Motor neuron (in vitro differentiated cells): ENCODE measurements around the gene WDR38. TPM values are rescaled to one million over a fixed set of nuclear protein-coding genes. Genes with fewer than 3 reads are reported as not detected.

Experiments
- ATAC-seq, 8 experiments: fragments of 200-7000 bp; cut with Tn5 transposase; replicated peaks in 6 of 8; 2 replicates each; pipeline ENCODE4 v1.8.0; 2021; ENCODE audit warnings: mild to moderate bottlenecking in 8 of 8, moderate library complexity in 8 of 8
- H3K27ac ChIP-seq, 2 donors: fragments of 250-450 bp; sonication (Bioruptor Pico); 2 replicates each; pipeline ENCODE4 v1.9.0; 2021; ENCODE audit warnings: antibody characterized with exemption in 2 of 2, mild to moderate bottlenecking in 2 of 2, moderate library complexity in 1 of 2
- H3K4me1 ChIP-seq, 2 donors: fragments of 250-450 bp; sonication (Bioruptor Pico); replicated peaks in 1 of 2; 2 replicates each; pipeline ENCODE4 v1.6.1; 2021; ENCODE audit warnings: antibody characterized with exemption in 2 of 2, mild to moderate bottlenecking in 2 of 2, moderate library complexity in 1 of 2
- H3K4me3 ChIP-seq, 5 donors: fragments of 250-450 bp; sonication (Bioruptor Pico); 2 replicates each; pipeline ENCODE4 v1.9.0; 2021; ENCODE audit warnings: antibody characterized with exemption in 5 of 5, mild to moderate bottlenecking in 5 of 5, moderate library complexity in 4 of 5
- whole genome bisulfite sequencing, 10 experiments: fragments of 450-650 bp; shearing (Covaris generic); methylation state at CpG; one replicate each; pipeline ENCODE4 v1.0.0; 2022; 5-methylcytosine and 5-hydroxymethylcytosine counted together
- in situ Hi-C, 9 experiments: fragments of 400-800 bp; cut with MboI; loops; one replicate each; pipeline ENCODE4 v1.15.0; 2021; ENCODE audit warnings: low sequenced_read_pairs in 9 of 9, low pct_unique_long_range_greater_than_20kb in 2 of 9; ENCODE audit not compliant: unreplicated experiment in 9 of 9
- total RNA-seq, 8 experiments: library from RNA; unstranded; fragments of 300-600 nt; gene quantifications; 2 replicates each; pipeline versions ENCODE4 v1.2.3 to v1.2.4, GENCODE V29; 2022

WDR38 gene
- total RNA-seq, 8 experiments from 2014 or later = 0.33 to 11.5 (median 0.50) TPM; not detected in 1

DNA sequence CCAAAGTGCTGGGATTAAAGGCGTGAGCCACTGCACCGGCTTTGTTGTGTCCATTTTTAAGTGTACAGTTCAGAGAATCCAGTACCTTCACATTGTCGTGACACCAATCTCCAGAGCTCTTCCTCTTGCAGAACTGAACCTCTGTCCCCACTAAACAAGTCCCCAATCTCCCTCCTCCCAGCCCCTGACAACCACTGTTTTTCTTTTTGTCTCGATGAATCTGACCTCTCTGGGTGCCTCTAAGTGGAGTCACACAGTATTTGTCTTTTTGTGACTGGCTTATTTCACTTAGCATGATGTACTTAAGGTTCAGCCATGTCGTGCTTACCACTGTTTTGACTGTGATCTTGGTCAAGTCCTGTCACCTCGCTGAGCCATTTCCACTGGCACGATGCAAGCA lies 1.6 kb downstream of the WDR38 start:
- ATAC-seq = no peak
- no peak overlapping the region for H3K4me3 ChIP-seq
- peaks cover under 1 to 9% of the 10 kb centered on the region in 2 donors for H3K4me1 ChIP-seq
- 29 to 80% (median 58%) methylated on average over 1 to 5 of the region's 7 CpGs; no CpG with 5 or more reads in 3 of the 10 experiments for WGBS, 10 experiments
- in situ Hi-C loops = loop anchor here in 5 of 9 experiments (5.0 to 25.0 kb wide), 3 partner anchors 80 to 93 kb away; partner anchors contain the start of genes NR6A1 (in 5 of the 5) and OLFML2A (in 2 of the 5)
- H3K27ac ChIP-seq = peak overlapping the region in 1 of 2 donors; percentile 7

GRCh38 chr9:124855566-124855943 lies 2.3 kb downstream of the WDR38 start:
- WGBS, 10 experiments = 92% methylated on average over 9 of the region's 18 CpGs; no CpG with 5 or more reads in 9 of the 10 experiments
- no peak for ATAC-seq

GRCh38 chr9:124855944-124856765 lies 2.9 kb downstream of the WDR38 start:
- in situ Hi-C loops = loop anchor here in 3 of 9 experiments (10.0 to 25.0 kb wide), 2 partner anchors 81 to 94 kb away; partner anchors contain the start of genes NR6A1 (in 3 of the 3) and OLFML2A (in 2 of the 3)
- no peak overlapping the region for H3K4me3 ChIP-seq
- ATAC-seq = peak in 5 of 8 experiments; percentile 1 to 10 (median 4)
- 56 to 80% (median 56%) methylated on average over 2 to 4 of the region's 16 CpGs; no CpG with 5 or more reads in 7 of the 10 experiments for WGBS, 10 experiments
- H3K4me1 ChIP-seq = peaks cover 10 to 15% of the 10 kb centered on the region in 2 donors
- H3K27ac ChIP-seq = no peak overlapping the region

More at GRCh38 chr9:124855566-124855943, 2.3 kb downstream of the WDR38 start:
- in situ Hi-C loops = loop anchor here in 3 of 9 experiments (10.0 to 25.0 kb wide), 2 partner anchors 81 to 93 kb away; partner anchors contain the start of genes NR6A1 (in 3 of the 3) and OLFML2A (in 2 of the 3)
- Histone ChIP-seq H3K27ac (no peak overlapping the region), H3K4me1 (peaks cover 8 to 10% of the 10 kb centered on the region in 2 donors), H3K4me3 (no peak overlapping the region)

GRCh38 chr9:124857533-124858162 lies 4.4 kb downstream of the WDR38 start:
- no peak overlapping the region for H3K4me3 ChIP-seq
- in situ Hi-C loops = loop anchor here in 3 of 9 experiments (10.0 to 25.0 kb wide), 2 partner anchors 83 to 95 kb away; partner anchors contain the start of genes NR6A1 (in 3 of the 3) and OLFML2A (in 2 of the 3)
- WGBS, 10 experiments = 75 to 100% (median 85%) methylated on average over 1 to 11 of the region's 24 CpGs; no CpG with 5 or more reads in 7 of the 10 experiments
- ATAC-seq = no peak
- no peak overlapping the region for H3K27ac ChIP-seq
- H3K4me1 ChIP-seq = peaks cover 12 to 13% of the 10 kb centered on the region in 2 donors

- ATAC-seq = no peak
- WGBS, 10 experiments = 20 to 100% (median 80%) methylated on average over 1 to 7 of the region's 9 CpGs; no CpG with 5 or more reads in 4 of the 10 experiments
- no peak overlapping the region for H3K4me3 ChIP-seq
- peaks cover 9 to 15% of the 10 kb centered on the region in 2 donors for H3K4me1 ChIP-seq
- H3K27ac ChIP-seq = no peak overlapping the region
- in situ Hi-C loops = loop anchor here in 3 of 9 experiments (10.0 to 25.0 kb wide), 2 partner anchors 84 to 96 kb away; partner anchors contain the start of genes NR6A1 (in 3 of the 3) and OLFML2A (in 2 of the 3)
Measured at GRCh38 chr9:124858330-124859046, 5.2 kb downstream of the WDR38 start.

DNA sequence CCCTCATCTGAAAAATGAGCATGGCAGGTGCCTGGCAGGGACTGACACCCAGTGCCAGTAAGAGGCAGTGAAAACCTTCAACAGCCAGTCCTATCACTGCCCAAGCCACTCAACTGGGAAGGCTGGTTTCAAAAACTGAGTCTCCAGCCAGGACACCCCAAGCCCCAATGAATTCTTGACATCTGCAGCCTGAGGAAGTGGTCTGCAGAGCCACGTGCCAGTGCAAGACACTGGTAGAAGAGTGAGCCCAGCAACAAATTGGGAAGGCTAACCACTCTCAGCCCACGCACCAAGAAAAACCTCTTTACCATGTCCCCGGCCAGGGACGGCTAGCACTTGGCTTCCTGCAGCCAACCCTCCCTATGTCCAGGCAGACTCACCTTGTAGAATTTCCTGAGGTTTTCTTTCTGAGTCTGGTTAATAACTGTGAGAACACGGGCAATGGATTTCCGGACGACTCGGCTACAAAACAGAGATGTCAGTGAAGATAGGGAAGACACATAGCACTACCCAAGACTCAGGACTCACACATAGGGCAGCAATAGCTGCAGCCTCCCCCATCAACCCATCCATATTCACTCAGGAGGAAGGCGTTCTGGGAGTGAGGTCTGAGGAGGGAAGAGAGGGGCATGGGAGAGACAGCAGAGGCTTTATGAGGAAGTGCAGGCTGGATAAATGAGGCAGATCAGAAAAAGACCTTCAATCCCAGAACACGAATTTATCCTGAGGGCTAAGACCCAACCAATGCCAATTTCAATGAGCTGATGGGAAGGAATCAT lies 6.7 kb downstream of the WDR38 start:
- WGBS, 10 experiments = 20 to 85% (median 77%) methylated on average over 1 to 9 of the region's 10 CpGs; no CpG with 5 or more reads in 5 of the 10 experiments
- Histone ChIP-seq H3K4me3 (peak overlapping the region in 3 of 5 donors; percentile 77 to 93 (median 85)), H3K4me1 (peaks cover 9 to 15% of the 10 kb centered on the region in 2 donors), H3K27ac (no peak overlapping the region)
- in situ Hi-C loops = loop anchor here in 3 of 9 experiments (10.0 to 25.0 kb wide), 2 partner anchors 85 to 98 kb away; partner anchors contain the start of genes NR6A1 (in 3 of the 3) and OLFML2A (in 2 of the 3)
- no peak for ATAC-seq

GRCh38 chr9:124860582-124861341 lies 7.5 kb downstream of the WDR38 start:
- Histone ChIP-seq H3K27ac (peak overlapping the region in 1 of 2 donors; percentile 93), H3K4me1 (peaks cover 9 to 15% of the 10 kb centered on the region in 2 donors), H3K4me3 (peak overlapping the region; percentile 74 to 93 (median 85))
- 0 to 10% (median 0%) methylated on average over 1 to 8 of the region's 12 CpGs; no CpG with 5 or more reads in 1 of the 10 experiments for WGBS, 10 experiments
- ATAC-seq = no peak
- in situ Hi-C loops = loop anchor here in 1 of 9 experiments (25.0 kb wide), 1 partner anchor 98 kb away; the partner anchor contains the start of gene NR6A1

DNA sequence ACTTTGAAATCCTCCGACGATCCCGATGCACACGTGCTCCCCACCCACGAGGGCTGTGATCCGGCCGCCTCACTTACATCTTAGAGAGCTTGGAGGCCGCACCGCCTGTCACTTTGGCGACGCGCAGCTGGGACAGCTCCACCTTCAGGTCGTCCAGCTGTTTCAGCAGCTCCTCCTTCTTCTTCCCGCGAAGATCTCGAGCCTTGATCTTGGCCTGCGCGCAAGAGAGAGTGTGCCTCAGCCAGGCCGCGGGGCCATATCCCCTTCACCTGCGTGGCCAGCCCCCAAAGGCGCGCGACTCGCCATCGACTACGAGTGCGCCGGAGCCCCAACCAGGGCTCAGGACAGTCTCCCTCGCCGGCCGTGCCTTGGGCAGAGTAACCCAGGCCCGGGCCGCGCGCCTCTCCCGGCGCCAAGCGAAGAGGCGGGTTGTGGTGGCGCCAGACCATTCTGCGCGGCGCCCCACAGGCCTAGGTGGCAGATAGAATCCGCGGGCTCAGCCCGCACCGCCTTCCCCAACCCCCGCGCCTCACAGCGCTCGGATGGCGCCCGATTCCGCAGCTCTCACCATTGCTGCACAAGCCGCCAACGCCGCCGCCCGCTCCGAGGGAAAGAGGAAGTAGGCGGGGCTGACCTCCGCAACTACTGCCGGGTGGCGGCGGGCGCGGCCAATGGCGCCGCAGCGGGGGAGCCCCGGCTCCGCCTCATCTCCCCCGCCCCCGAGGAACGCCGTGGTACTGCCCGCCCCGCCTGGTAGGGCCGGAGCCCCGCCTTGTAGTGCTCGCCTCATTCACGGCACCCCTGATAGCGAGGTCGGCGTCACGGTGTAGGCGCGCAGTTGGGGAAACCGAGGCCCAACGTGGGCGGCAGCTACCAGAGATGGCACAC lies 8.3 kb downstream of the WDR38 start, which contains the start of the genes ARPC5L and RPL35:
TSS of gene ARPC5L (plus strand) at position 789 of the 888 bp plus-strand sequence. CDS start 7,161 bp downstream, outside the sequence.
TSS of gene RPL35 (minus strand) at position 616 of the 888 bp plus-strand sequence. CDS start at position 571, 45 bp downstream.
- ATAC-seq = peak; percentile 86 to 97 (median 95)
- H3K27ac ChIP-seq = peak within 1 kb of the TSS; percentile 83 to 93
- H3K4me1 ChIP-seq = peaks cover 9 to 15% of the 10 kb centered on the region in 2 donors
- peak within 1 kb of the TSS; percentile 74 to 93 (median 85) for H3K4me3 ChIP-seq
- WGBS, 10 experiments = 0 to 9% (median 0%) methylated on average over 2 to 15 of the region's 92 CpGs; no CpG with 5 or more reads in 6 of the 10 experiments
- in situ Hi-C loops = loop anchor here in 1 of 9 experiments (25.0 kb wide), 1 partner anchor 99 kb away; the partner anchor contains the start of gene NR6A1

DNA sequence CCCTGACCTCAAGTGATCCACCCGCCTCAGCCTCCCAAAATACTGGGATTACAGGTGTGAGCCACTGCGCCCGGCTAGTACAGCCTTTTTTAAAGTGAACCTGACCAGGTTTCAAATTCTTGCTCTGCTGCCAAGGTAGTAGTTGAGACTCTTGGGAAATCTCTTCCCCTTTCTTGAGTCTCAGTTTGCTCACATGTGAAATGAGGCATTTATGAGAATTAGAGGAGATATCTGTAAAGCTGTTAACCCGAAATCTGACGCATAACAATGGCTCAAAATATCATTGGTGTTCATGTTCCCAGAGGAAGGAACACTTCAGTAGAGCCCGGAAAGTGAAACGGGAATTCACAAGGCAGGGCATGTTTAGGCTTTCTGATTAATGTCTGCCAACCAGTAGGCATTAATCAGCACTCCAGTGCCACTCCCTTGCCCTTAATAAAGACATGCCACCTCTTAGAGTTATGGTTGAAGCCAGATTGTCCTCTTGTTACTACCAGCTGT lies 10.2 kb downstream of the WDR38 start:
- no peak for ATAC-seq
- Histone ChIP-seq H3K4me3 (no peak overlapping the region), H3K4me1 (peaks cover 15 to 19% of the 10 kb centered on the region in 2 donors), H3K27ac (no peak overlapping the region)
- WGBS, 10 experiments = 7 to 100% (median 93%) methylated on average over 2 to 7 of the region's 7 CpGs; no CpG with 5 or more reads in 1 of the 10 experiments
- in situ Hi-C loops = loop anchor here in 1 of 9 experiments (25.0 kb wide), 1 partner anchor 101 kb away; the partner anchor contains the start of gene NR6A1
